Glomerular endothelial cell (primary cell): ENCODE data around the gene CFDP1. TPM values are rescaled to one million over a fixed set of nuclear protein-coding genes. Genes with fewer than 3 reads are reported as not detected.

ENCODE experiments used
- DNase-seq: peaks from one replicate; pipeline ENCODE4 v3.0.0-alpha.2; 2011; ENCODE audit warnings: low read depth, low spot score; ENCODE audit errors: extremely low read depth
- total RNA-seq: library from RNA; depleted of rRNA; stranded (reverse); fragments of >200 nt; gene quantifications from 2 replicates; pipeline ENCODE4 v1.2.3, GENCODE V29; 2015

The CFDP1 gene
- total RNA-seq, 1 donor from 2014 or later: 74.8 TPM

GRCh38 chr16:75326333-75326732 lies 107.0 kb downstream of the CFDP1 start:
- no peak for DNase-seq

DNA sequence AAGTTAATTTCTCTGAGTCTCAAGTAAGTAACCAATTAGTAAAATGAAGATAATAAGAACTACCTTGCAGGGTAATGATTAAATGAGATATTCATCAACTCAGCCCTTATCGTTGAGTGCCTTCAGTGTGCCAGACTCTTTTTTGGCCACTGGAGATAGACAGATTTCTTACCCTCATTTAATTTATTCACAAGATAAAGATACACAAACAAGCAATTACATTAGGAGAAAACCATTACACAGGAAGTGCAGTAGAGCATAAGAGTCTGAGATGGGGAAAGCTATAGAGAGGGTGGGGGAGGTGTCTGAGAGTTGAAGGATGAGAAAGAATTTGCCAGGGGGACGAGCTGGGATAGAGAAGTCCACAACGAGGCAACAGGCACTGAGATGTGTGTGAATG lies 109.4 kb downstream of the CFDP1 start:
- no peak for DNase-seq

- DNase-seq: no peak
Measured at GRCh38 chr16:75323198-75323597, 110.1 kb downstream of the CFDP1 start.

DNA sequence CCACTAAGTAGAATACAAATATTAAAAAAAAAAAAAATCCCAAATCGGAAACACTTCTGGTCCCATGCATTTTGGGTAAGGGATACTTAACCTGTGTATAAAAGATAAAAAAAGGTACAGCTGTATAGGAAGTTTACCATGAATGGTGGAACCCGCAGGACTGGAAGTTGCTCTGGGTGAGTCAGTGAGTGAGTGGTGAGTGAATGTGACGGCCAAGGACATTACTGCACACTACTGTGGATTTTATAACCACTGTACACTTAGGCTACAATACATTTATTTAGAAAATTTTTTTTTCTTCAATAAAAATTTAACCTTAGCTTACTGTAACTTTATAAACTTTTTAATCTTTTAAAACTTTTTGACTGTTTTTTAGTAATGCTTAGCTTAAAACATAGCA lies 110.6 kb downstream of the CFDP1 start:
- no peak for DNase-seq

- no peak for DNase-seq
Measured at GRCh38 chr16:75320435-75320834, 112.9 kb downstream of the CFDP1 start.

GRCh38 chr16:75319513-75320411 lies 113.5 kb downstream of the CFDP1 start:
- no peak for DNase-seq

- DNase-seq: no peak
Measured at GRCh38 chr16:75318737-75319136, 114.6 kb downstream of the CFDP1 start.

GRCh38 chr16:75317532-75317931 lies 115.8 kb downstream of the CFDP1 start:
- no peak for DNase-seq

GRCh38 chr16:75317101-75317522 lies 116.2 kb downstream of the CFDP1 start:
- no peak for DNase-seq

DNA sequence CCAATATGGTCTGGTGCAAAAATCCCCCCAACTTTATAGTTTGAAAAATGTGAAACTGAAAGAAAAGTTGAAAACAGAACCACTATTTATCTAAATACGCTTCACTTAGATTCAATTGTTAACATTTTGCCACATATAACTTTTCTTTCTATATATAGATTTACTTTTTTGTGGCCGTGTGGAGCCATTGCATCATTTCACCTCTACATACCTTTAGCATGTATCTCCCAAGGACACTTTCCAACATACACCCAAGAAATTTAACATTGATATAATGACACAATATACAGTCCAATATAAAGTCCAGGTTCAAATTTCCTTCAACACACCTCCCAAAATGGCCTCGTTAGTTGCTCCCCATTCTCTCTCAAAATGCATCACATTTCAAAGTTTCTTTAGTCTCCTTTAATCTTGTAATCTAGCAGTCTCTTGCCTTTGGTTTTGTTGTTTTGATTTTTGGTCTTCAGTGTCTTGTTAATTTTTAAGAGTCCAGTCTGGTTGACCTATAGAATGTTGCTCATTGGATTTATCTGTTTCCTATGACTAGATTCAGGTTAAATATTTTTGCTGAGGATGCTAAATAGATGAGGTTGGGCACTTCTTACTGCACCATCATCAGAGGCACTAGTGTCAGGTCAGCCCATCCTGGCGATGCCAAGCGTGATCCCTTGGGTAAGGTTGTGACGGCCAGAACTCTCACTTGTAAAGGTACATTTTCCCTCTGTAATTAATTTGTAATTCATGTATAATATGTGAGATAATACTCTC lies 117.6 kb downstream of the CFDP1 start:
- no peak for DNase-seq

DNA sequence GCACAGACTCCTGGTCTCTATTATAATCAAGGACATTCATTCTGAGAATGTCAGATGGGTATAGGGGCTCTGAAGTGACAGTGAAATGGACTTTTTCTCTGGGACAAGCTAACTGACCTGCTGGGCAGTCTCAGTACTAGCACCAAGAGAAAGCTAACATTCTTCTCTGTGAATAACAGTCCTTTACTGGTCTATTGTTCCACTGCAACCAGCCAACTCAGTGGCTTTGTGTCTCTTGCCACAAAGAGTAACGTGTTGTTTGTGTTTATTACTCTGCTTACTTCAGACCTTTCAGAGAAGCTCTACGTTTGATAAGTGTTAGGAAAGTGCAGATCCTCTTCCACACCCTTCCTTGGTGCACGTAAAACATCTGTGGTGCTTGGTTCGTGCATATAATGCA lies 120.4 kb downstream of the CFDP1 start:
- DNase-seq: no peak

GRCh38 chr16:75311383-75311938 lies 121.8 kb downstream of the CFDP1 start:
- DNase-seq: no peak

- no peak for DNase-seq
Measured at GRCh38 chr16:75310541-75310940, 122.8 kb downstream of the CFDP1 start.

DNA sequence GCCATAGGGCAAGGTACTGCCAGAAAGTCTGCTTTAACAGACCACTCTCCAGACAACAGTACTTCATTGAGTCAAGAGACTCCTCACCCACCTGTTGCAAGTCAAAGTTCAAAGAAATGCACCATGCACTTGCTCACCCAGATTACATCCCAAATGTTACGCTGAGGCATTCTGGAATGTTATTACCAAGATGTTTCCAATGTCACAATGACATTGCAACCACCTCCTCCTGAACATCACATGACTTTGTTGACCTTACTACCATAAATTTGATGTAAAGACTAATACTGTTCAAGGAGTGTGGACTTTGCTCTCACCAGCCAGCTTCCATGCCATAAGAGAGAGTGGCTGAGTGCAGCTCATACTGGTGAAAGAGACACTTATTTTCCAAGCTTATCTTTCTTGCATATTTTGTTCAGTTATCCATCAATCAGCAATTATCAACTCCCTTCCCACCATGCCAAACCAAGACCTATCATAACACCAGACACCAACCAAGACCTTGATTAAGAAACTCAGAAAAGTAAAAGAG lies 123.3 kb downstream of the CFDP1 start:
- DNase-seq: no peak

- DNase-seq: no peak
Measured at GRCh38 chr16:75309156-75309555, 124.1 kb downstream of the CFDP1 start.

GRCh38 chr16:75308011-75308410 lies 125.3 kb downstream of the CFDP1 start:
- DNase-seq: no peak

GRCh38 chr16:75307506-75307905 lies 125.8 kb downstream of the CFDP1 start:
- no peak for DNase-seq

- no peak for DNase-seq
Measured at GRCh38 chr16:75306099-75306762, 127.1 kb downstream of the CFDP1 start.

- peak; percentile 98 for DNase-seq
Measured at GRCh38 chr16:75305364-75306098, 127.8 kb downstream of the CFDP1 start.
